NCI-H2107 treated with DMSO at 0.1 percent for 48 hours (cell line): ENCODE data around the gene BCL2A1.
"Not testable (repeated sequence)": the region's sequence is repeated elsewhere in the genome, so short reads cannot be mapped to it uniquely, and the experiment has no call there.

Experiments
- DNase-seq: peaks from one replicate; lab custom pipeline; 2025; ENCODE audit not compliant: unreplicated experiment; lab: John Stamatoyannopoulos, UW

The BCL2A1 gene

DNA sequence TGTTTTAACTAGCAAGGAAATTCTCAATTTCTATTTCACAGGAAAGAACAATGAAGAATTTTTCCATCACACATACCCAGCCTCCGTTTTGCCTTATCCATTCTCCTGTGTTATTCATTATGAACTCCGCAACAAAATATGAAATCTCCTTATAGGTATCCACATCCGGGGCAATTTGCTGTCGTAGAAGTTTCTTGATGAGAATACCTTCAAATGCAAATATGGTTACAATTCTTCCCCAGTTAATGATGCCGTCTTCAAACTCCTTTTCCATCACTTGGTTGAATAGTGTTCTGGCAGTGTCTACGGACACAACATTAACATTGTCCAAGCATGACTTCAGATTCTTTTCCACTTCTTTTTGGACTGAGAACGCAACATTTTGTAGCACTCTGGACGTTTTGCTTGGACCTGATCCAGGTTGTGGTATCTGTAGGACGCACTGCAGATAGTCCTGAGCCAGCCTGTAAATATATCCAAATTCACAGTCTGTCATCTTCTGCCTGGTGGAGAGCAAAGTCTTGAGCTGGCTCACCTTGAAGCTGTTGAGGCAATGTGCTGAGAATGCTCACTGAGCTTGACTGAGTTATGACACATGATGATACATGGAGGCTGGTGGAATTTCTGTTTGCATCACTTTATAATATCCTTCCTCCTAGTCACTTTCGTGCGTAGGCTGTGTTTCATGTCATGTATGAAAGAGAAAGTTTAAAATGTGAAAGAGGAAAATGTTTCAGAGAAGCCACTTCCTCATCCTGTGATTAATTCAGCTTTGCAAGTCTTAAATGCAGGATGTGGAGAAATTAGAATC is at the start of gene BCL2A1:
TSS of gene BCL2A1 (minus strand) at position 573 of the 811 bp plus-strand sequence. CDS start at position 496, 77 bp downstream.
- DNase-seq: no peak

GRCh38 chr15:80020731-80021130 is 49.7 kb upstream of the BCL2A1 start:
- no peak for DNase-seq

GRCh38 chr15:80020149-80020548 is 49.2 kb upstream of the BCL2A1 start:
- DNase-seq: not testable (repeated sequence)

DNA sequence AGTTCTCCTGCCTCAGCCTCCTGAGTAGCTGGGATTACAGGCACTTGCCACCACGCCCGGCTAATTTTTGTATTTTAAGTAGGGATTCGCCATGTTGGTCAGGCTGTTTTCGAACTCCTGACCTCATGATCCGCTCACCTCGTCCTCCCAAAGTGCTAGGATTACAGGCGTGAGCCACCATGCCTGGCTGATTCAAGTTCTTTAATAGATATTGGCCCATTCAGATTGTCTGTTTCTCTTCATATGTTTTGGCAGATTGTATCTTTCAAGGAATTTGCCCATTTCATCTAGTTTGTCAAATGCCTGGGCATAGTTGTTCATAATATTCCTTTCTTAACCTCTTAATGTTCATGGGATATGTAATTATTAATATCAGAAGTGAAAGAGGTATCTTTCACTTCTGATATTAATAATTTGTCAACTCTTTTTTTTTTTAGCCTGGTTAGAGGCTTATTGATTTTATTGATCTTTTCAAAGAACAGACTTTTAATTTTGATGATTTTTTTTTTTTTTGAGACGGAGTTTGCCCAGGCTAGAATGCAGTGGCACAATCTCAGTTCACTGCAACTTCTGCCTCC is 48.3 kb upstream of the BCL2A1 start:
- no peak for DNase-seq

GRCh38 chr15:80017139-80017538 is 46.1 kb upstream of the BCL2A1 start:
- DNase-seq: not testable (repeated sequence)

DNA sequence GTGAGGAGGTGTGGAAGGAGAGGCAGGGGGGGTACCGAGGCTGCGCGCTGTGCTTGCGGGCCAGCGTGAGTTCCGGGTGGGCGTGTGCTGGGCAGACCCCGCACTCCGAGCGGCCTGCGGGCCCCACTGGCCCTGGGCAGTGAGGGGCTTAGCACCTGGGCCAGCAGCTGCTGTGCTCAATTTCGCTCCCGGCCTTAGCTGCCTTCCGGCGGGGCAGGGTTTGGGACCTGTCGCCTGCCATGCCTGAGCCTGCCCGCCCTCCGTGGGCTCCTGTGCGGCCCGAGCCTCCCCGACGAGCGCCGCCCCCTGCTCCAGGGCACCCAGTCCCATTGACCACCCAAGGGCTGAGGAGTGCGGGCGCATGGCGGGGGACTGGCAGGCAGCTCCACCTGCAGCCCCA is 45.5 kb upstream of the BCL2A1 start:
- not testable (repeated sequence) for DNase-seq

- DNase-seq: no peak
These were observed 44.2 kb upstream of the BCL2A1 start for GRCh38 chr15:80015156-80015555.

GRCh38 chr15:80014186-80014585 is 43.2 kb upstream of the BCL2A1 start:
- DNase-seq: not testable (repeated sequence)

- no peak for DNase-seq
These were observed 41.2 kb upstream of the BCL2A1 start for GRCh38 chr15:80012060-80012726.

- DNase-seq: no peak
These were observed 40.6 kb upstream of the BCL2A1 start for GRCh38 chr15:80011596-80011995.

DNA sequence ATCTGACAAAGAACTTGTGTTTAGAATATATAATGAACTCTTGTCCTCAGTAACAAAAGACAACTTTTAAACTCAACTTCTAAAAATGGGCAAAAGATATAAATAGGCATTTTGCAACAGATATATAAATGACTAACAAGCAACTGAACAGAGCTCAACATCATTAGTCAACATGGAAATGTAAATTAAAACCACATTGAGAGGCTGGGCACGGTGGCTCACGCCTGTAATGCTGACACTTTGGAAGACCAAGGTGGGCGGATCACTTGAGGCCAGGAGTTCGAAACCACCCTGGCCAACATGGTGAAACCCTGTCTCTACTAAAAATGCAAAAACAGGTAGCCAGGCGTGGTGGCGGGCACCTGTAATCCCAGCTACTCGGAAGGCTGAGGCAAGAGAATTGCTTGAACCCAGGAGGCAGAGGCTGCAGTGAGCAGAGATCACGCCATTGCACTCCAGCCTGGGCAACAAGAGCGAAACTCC is 40.1 kb upstream of the BCL2A1 start:
- DNase-seq: not testable (repeated sequence)

GRCh38 chr15:80010131-80010673 is 39.2 kb upstream of the BCL2A1 start:
- peak; percentile 46 for DNase-seq

GRCh38 chr15:80007532-80007931 is 36.5 kb upstream of the BCL2A1 start:
- DNase-seq: no peak

DNA sequence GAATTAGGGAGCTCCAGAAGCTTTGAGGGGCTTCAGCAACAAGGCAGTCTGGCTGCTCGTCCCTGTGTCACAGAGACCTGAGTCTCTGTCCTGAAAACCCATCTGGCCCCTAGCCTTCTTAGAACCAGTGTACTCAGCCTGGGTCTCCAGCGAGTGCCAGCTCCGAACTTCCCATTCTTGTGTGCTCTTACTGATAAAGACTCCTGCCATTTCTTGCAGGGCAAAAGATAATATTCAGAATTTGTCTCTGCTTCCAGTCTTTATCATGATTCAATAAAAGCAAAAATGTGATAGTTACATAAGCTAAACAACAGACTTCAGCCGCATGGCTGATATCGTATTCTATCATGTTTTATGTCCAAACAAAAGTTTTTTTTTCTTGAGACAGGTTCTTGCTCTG is 36.0 kb upstream of the BCL2A1 start:
- DNase-seq: no peak

DNA sequence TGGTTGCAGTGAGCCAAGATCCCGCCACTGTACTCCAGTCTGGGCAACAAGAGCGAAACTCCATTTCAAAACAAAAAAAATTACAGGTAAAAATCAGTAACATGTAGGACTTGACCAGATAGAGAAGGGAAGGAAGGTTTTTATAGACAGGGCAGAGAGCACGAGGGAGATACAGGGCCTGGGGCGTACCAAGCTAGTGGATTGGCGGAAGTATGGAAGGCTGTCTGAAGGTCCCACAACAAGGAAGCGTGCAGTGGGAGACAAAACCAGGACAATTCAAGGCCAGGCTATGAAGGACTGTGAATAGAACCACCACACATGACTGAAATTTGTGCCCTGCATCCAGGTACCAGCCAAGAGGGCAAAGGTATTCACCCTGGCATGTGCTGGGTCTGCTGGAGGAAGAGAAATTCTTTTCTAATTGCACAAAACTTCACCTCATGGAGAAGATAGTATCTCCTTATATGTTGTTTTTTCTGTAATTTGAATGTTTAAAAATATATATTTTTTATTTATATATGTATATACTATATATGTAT is 33.0 kb upstream of the BCL2A1 start:
- no peak for DNase-seq

GRCh38 chr15:80003171-80003570 is 32.2 kb upstream of the BCL2A1 start:
- DNase-seq: no peak

GRCh38 chr15:80002267-80002666 is 31.3 kb upstream of the BCL2A1 start:
- DNase-seq: no peak

GRCh38 chr15:79994615-79995014 is 23.6 kb upstream of the BCL2A1 start:
- no peak for DNase-seq

- no peak for DNase-seq
These were observed 20.8 kb upstream of the BCL2A1 start for GRCh38 chr15:79991826-79992225.

- no peak for DNase-seq
These were observed 20.0 kb upstream of the BCL2A1 start for GRCh38 chr15:79990997-79991334.

GRCh38 chr15:79990280-79990996 is 19.4 kb upstream of the BCL2A1 start:
- no peak for DNase-seq
